NT2/D1 (cell line): Measurements from ENCODE around the gene ACTR3.

Source experiments
- SUZ12 ChIP-seq: IDR thresholded peaks from 2 replicates; pipeline ENCODE4 v1.6.1; 2011; ENCODE audit not compliant: insufficient read length, insufficient read depth; ENCODE audit errors: extremely low read depth
- YY1 ChIP-seq: IDR thresholded peaks from 2 replicates; pipeline ENCODE4 v1.6.1; 2011; ENCODE audit not compliant: insufficient read length, insufficient read depth
- ZNF274 ChIP-seq: IDR thresholded peaks from 2 replicates; pipeline ENCODE4 v1.6.1; 2011; ENCODE audit warnings: mild to moderate bottlenecking, low read depth, low read length

DNA sequence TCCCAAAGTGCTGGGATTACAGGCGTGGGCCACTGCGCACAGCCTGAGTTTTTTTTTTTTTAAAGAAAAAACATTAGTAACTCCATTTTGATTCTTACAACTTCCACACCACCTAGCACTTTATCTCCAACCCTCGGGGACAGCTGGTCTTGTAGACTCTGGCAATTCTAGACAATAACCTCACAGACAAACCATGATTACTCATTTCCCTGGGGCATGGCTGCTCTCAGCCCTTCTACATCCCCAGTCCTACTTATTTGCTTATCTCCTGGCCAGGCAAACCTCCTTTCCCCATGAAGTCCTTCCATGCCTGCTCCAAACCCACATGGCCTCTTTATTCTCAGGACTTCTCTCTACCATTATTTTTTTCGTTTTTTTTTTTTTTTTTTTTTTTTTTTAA lies 91.1 kb downstream of the ACTR3 start:
- TF ChIP-seq SUZ12 (no peak), YY1 (no peak), ZNF274 (no peak)
